Non-pigmented ciliary epithelial cell (primary cell): Measurements from ENCODE around the gene VPS26C.
"Not testable (repeated sequence)": the region's sequence is repeated elsewhere in the genome, so short reads cannot be mapped to it uniquely, and the experiment has no call there.

Experiments
- DNase-seq: peaks from one replicate; pipeline ENCODE4 v3.0.0-alpha.2; 2010; ENCODE audit warnings: low read depth

VPS26C gene

DNA sequence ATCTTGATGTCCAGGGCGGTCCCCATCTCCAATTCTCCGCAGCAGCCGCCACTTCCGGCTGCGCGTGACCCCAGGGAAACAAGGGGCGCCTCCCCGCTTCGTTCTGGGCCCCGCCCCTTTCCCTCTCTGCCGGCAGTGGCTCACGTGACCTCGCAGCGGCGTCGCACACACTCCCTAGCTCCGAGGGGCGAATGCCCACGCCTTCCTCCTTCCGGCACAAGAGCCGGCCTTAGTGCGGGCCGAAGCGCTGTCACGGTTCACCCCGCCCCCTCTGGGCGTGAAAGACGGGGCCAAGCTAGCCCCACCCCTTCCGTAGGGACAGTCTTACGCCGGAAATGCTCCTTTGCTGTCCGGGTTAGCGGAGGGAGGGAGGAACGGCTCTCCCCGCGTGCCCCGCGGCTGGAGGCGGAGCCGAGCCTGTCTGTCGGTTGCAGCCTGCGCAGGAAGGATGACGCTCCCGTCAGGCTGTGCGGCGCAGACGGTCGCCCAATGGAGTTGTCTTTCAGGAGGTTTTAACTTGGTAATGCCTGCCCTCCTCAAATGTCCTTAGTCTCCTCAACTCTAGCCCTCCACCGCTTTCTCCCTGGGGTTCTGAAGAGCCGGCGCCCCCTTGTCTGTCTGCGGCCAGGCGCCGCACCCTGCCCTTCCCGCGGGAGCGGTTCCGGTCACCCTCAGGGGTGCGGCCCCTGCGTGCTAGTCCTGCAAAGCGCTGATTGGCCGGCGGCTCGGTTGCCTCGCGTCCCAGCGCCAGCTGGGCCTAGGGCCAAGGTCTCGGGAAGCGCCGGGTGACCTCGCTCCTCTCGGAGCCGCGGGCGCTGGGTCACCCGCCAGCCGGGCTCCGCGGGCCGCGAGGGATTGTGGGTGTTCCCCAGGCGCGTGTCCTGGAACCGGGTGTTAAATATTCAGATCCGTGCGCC, at the start of gene VPS26C:
TSS of gene VPS26C (minus strand) at position 66 of the 917 bp plus-strand sequence. CDS start at position 26, 40 bp downstream.
- peak; percentile 96 for DNase-seq

DNA sequence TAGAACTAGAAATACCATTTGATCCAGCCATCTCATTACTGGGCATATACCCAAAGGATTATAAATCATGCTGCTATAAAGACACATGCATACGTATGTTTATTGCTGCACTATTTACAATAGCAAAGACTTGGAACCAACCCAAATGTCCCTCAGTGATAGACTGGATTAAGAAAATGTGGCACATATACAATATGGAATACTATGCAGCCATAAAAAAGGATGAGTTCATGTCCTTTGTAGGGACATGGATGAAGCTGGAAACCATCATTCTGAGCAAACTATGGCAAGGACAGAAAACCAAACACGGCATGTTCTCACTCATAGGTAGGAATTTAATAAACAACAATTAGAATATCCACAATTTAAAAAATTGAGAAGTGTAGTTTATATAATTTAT, 48.9 kb upstream of the VPS26C start:
- not testable (repeated sequence) for DNase-seq

DNA sequence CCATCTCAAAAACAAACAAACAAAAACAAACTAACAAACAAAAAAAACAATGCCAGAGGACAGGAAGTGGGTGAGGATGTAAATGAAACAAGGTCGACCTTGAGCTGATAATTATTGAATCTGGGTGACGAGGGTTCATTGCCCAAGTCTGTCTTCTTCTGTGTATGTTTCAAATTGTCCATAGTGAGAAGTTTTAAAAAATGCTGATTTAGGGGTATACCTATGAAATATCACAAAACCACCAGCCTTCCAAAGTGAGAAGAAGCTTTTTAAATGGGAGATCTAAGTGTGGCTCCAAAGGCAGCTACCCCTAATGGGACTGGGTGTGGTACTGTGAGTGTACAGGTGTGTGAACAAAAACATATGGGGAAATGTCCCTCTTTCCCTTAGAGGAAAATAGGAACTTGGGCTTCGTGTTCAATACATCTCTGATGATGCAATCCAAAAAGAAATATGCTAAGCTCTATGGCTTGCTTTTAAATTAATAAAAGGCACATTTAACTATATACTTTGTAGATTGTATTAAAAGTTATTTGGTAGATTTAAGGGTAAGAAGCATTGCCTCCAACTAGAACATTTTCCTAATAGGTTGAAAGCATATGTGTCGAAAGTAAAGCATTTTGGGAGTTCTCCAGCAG, 33.1 kb upstream of the VPS26C start:
- no peak for DNase-seq

DNA sequence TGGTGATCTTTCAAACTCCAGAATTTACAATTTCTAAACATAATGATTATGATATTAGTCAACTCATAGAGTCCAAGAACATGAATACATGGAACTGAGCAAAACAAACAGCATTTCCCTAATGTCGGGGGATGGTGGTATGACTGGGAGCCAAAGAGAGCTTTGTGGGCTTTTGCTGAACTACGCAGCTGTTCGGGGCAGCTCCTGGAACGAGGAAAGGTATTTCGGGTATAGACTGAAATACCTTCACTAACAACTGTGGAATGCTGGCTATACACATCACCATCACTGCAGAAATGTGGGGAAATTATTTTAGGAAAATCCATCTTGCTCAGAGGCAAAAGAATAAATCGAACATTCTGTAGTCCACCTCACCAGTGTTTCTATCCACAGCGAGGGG, 30.2 kb upstream of the VPS26C start:
- DNase-seq: no peak

DNA sequence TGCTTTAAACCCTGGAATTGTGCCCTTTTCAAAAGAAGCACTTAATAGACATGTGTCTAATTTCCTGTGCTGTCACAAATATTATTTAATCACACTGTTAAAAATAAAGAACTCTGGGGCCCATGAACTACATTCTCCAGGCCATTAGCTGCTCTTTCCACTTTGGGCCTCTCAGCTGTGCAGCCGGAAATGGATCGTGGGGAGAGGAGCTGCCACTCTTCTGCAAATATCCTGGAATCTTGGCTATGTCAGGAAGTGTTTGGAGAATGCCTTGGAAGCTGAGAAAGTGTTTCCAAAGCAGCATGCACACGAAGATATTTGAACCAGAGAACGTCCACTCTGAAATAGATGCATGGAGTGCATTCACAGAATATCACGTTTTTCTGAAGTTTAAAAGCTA, 27.5 kb upstream of the VPS26C start:
- no peak for DNase-seq

DNA sequence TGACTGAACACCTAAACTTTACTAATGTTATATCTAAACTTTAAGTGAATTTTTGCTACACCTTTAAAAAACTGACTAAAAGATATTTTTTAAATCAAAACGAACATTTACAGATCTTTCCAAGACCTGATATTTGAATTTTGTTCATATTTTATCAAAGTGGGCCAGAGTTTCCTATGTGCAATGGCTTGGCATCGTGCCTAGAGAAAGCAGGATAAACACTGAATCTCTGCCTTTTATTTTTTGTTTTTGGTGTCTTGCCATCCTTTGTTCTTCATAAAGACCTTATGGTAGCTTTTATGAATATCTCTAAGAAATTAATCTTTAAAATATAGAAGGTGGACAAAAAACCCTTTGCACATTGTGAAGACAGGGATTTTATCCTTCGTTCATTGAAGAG, 25.8 kb upstream of the VPS26C start:
- DNase-seq: no peak

DNA sequence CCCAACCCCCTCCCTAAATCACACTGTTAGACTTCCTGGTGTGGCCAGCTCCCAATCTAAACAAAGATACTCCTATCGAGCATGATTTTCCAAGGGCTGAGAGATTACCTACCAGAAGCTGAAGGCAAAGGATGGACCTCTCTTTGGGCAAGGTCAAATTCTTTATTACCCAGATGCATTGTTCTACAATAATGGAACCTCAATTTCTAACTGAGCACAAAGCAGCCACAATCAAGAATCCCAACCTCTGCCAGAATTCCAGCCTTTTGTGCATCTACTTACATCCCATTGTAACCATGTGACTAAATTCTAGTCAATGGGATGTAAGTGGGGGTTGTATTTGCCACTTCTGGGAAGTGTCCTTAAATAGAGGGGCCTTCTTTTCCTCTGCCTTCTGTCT, 24.9 kb upstream of the VPS26C start:
- no peak for DNase-seq

DNA sequence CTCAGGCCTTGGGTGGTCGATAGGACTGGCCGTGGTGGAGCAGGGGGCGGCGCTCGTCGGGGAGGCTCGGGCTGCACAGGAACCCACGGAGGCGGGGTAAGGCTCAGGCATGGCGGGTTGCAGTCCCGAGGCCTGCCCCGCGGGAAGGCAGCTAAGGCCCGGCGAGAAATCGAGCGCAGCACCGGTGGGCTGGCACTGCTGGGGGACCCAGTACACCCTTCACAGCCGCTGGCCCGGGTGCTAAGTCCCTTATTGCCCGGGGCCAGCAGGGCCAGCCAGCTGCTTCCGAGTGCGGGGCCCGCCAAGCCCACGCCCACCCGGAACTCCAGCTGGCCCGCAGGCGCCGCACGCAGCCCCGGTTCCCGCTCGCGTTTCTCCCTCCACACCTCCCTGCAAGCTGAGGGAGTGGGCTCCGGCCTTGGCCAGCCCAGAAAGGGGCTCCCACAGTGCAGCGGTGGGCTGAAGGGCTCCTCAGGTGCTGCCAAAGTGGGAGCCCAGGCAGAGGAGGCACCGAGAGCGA, 16.1 kb upstream of the VPS26C start:
- DNase-seq: not testable (repeated sequence)

DNA sequence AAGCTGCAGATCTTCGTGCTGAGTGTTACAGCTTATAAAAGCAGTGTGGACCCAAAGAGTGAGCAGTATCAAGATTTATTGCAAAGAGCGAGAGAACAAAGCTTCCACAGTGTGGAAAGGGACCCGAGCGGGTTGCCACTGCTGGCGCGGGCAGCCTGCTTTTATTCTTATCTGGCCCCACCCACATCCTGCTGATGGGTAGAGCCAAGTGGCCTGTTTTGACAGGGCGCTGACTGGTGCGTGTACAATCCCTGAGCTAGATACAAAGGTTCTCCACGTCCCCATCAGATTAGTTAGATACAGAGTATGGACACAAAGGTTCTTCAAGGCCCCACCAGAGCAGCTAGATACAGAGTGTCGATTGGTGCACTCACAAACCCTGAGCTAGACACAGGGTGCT, 15.5 kb upstream of the VPS26C start:
- not testable (repeated sequence) for DNase-seq

DNA sequence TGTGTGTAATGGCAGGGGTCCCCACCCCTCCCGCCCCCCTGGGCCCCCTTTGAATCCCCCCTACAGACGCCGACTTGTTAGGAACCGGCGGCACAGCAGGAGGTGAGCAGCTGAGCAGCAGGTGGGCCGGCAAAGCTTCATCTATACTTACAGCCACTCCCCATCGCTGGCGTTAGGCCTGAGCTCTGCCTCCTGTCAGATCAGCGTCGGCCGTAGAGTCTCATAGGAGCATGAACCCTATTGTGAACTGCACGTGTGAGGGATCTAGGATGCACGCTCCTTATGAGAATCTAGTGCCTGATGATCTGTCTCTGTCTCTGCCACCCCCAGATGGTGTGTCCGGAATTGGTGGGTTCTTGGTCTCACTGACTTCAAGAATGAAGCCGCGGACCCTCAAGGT, 14.9 kb upstream of the VPS26C start:
- DNase-seq: no peak

DNA sequence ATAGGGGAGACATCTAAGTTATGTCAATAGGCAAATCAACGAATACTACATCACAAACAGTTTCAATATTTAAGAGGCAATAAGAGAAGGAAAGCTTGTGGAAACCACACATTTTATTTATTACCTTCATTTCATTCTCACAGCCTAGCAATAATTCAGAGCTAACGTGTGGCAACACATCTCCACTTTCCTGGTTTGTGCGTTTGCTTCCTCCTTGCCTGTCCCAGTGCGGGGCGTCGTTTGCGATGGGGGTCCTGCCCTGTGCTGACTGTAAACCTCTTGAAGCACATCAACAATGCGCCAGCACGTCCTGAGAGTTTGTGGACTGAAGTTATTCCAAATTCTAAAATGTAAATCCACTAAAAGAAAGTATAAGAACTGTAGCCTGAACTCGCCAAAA, 14.4 kb upstream of the VPS26C start:
- no peak for DNase-seq

DNA sequence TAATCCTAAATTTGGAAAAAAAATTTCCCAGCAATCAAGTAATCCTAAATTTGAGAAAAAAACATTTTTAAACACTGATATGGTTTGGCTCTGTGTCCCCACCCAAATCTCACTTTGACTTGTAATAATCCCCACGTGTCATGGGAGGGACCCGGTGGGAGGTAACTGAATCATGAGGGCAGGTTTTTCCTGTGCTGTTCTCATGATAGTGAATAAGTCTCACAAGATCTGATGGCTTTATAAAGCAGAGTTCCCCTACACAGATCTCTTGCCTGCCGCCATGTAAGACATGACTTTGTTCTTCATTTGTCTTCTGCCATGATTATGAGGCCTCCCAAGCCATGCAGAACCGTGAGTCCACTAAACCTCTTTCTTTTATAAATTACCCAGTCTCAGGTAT, 12.1 kb upstream of the VPS26C start:
- DNase-seq: not testable (repeated sequence)

DNA sequence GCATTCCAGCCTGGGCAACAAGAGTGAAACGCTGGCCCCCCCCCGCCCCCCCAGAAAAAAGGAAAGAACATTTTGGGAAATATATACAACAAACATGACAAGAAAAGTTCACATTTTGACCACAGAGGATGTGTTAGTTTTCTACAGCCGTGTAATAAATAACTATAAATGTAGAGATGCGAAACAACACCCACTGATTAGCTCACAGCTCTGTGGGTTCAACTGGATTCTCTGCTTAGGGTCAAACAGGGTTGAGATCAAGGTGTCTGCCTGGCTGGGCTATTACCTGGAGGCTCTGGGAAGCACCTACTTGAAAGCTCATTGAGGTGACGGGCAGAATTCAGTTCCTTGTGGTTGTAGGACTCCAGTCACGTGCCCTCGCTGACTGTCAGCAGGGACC, 11.1 kb upstream of the VPS26C start:
- no peak for DNase-seq

DNA sequence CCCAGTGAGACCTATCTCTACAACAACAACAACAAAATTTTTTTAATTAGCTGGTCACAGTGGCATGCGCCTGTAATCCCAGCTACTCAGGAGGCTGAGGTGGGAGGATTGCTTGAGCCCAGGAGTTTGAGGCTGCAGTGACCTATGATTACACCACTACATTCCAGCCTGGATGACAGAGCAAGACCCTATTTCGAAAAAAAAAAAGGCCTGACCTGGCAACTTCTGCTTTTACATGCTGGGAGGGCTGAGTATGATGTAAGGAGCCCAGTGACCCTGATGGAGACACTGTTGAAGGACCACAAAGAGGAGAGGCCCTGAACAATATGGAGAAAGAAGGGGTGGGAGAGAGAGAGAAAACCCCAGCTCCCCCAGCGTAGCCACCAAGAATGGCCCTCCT, 9.2 kb upstream of the VPS26C start:
- DNase-seq: no peak

DNA sequence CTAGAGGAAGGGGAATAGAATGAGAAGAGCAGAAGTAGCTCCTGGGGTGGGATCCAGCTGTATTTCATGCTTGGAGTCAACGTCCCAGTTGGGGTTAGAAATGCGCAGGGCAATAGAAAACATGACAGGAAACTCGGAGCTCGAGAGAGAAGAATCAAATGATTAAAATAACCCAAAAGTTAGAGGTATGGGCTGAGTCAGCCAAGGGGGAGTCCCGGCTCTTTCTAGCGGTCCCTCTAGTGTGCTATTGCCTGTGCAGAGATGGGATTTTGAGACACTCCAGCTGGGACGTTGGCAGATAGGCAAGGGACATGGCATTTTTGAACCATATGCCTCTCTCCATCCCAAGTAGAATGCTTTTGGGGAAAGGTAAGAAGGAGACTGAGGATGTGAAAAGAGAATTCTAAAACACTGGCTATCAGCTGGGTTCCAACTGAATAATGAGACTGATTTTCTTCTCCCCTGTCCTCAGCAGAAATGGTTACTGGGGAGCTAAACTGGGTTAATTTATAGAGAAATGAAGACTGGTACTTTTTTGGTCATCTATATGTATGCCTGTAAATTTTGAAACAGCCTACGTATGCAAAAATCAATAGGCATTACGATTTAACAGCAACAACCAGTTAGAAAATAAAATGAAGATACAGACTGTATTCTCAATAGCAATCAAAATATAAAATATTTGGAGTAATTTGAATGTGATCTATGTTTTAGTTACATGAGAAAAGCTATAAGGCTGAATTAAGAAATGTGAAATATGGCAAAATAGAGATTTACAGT, 7.0 kb upstream of the VPS26C start:
- no peak for DNase-seq

DNA sequence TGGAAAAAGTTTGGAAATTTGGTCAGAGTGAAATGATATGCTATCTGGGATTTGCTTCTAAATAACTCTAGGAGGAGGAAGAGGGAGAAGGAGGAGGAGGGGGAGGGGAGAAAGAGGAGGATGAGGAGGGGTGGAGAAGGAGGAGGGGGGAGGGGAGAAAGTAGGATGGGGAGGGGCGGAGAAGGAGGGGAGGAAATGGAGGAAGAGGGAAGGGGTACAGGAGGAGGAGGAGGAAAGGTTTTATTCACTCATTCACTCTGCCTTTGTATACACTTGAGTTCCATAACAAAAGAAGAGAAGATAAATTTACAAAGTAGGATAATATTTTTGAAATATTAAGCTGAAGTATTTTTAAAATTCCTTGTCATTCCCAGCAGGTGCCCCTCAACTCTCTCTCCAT, 6.3 kb upstream of the VPS26C start:
- DNase-seq: no peak

DNA sequence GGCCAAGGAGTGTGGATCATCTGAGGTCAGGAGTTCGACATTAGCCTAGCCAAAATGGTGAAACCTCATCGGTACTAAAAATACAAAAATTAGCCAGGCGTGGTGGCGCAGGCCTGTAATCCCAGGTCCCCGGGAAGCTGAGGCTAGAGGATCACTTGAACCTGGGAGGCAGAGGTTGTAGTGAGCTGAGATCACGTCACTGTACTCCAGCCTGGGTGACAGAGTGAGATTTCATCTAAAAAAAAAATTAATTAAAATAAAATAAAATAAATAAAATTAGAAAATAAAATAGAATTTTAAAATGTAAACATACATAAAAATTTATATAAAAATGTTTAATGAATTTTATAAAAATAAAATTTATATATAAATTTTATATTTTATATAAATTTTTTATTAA, 5.8 kb upstream of the VPS26C start:
- no peak for DNase-seq

DNA sequence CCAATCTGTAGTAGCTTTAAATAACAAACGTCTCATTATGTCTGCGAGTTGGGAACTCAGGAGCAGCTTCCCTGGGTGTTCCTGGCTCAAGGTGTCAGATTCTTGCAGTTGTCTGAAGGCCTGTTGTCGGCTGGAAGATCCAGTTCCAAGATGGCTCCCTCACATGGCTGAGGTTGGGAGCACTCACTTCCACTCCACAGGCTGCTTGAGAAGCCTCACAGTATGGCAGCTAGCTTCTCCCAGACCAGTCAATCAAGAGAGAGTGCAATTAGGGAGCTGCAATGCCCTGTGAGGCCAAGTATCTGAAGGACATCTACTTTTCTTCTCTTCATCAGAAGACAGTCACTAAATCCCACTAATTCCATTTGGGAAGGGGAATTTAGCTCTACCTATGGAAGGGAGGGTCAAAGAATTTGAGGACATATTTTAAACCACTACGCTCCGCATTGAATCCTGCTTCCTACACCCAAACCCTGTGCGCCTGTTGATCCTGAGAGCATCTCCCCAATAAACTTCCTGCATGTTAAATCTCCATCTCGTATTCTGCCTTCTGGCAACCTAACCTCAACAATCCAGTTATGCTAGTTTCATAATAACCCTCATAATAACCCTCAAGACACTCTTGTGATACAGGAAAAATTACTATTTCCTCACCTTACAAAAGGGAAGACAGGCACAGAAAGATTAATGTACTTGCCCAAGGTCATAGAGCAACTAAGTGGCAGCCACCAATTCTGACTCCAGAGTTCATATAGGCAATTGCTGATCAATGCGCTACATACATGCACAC, 3.6 kb upstream of the VPS26C start:
- DNase-seq: no peak

DNA sequence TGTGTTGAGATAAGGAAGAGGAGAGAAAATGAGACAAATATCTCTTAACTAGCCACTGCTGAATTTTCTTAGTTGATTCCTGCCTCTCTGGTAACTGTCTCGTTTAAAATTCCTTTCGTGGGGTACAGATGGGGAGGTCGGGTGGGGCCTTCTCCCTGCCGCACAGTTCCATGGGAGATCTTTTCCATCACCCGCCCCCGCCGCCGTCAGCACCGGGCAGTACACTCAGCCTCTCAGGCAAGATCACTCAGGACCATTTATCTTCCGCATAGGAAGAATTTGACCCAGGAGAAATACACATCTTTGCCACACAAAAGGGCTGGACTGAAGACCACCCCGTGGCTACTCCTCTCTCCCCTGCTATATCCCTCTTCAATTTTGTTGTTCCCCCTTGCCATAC, 2.3 kb upstream of the VPS26C start:
- DNase-seq: no peak

DNA sequence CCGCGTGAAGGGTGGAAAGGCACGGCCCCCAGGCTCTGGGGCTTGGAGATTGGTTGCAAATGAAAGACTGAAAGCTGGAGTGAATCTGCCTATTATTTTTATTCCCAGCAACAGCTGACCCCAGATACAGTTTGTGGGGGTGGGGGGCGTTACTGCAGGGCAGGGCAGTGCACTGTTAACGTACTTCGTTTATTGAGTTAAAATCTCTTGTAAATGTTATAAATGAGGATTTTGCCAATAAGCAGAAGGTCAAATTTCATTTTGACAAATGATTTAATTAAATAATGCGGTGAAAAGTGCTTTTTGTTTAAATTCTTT, 1.0 kb upstream of the VPS26C start:
- DNase-seq: no peak

DNA sequence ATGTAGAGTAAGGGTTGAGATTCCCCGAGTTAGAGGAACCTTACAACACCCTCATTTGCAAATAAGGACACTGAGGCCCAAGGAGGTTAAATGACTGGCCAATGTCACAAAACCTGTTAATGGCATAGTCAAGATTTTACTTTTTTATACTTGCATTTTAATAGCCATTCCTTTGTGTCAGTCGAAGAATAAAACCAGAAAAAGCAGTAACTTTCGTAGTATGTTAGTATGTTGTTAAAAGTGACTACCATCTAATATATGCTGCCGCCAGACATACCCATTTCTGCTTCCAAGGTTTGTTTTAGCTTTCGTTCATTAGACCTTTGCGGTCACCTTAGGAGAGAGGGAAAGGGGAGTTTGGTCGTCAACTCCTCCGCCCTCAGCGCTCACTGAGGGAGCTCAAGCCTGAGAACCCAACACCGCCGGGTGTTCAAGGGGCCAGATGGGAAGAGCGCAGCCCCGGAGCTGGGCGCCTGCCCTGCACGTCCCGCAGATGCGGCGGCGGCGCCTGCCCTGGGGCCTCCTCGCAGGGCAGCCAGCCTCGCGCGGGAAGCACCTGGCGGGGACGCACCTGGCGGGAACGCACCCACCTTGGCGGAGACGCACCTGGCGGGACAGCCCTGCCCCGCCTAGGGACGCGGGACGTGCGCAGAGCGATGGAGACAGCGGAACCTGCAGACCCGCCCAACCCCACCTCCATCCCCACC, 466 bp downstream of the VPS26C start:
- no peak for DNase-seq
